GM12891 (cell line): Measurements from ENCODE around the gene HLA-DQA2.

ENCODE experiments used
- POLR2A ChIP-seq: IDR thresholded peaks from 2 replicates; pipeline ENCODE4 v1.6.1; 2011; ENCODE audit warnings: low read depth, low read length, control low read depth
- POLR2AphosphoS5 ChIP-seq: IDR thresholded peaks from 2 replicates; pipeline ENCODE4 v1.6.1; 2011; ENCODE audit warnings: low read depth, low read length, control low read depth
- TAF1 ChIP-seq: IDR thresholded peaks from 2 replicates; pipeline ENCODE4 v1.6.1; 2011; ENCODE audit warnings: low read depth, low read length, control low read depth

- TF ChIP-seq TAF1 (no peak), POLR2A (no peak), POLR2AphosphoS5 (no peak)
Observed at GRCh38 chr6:32718879-32719278, 22.3 kb upstream of the HLA-DQA2 start.
